Esophagus (tissue), 2 donors: ENCODE data around the gene SRRM5. TPM values are rescaled to one million over a fixed set of nuclear protein-coding genes. Genes with fewer than 3 reads are reported as not detected.

Source experiments
- H3K27ac ChIP-seq, 2 donors: one replicate each; pipeline ENCODE4 v1.5.1; 2013; ENCODE audit warnings: low read depth in 2 of 2, mild to moderate bottlenecking in 2 of 2, inconsistent platforms in 1 of 2, low read length in 1 of 2, moderate library complexity in 1 of 2
- H3K27me3 ChIP-seq, 2 donors: one replicate each; pipeline ENCODE4 v1.6.1; 2013; ENCODE audit warnings: low read length in 2 of 2, control low read depth in 1 of 2, mild to moderate bottlenecking in 1 of 2; ENCODE audit not compliant: insufficient read depth in 2 of 2, control insufficient read depth in 1 of 2
- H3K36me3 ChIP-seq, 2 donors: one replicate each; pipeline ENCODE4 v1.6.1; 2013; ENCODE audit warnings: low read length in 1 of 2; ENCODE audit not compliant: control insufficient read depth in 2 of 2, insufficient read depth in 2 of 2
- H3K4me1 ChIP-seq, 2 donors: one replicate each; pipeline ENCODE4 v1.6.1; 2013; ENCODE audit warnings: low read length in 1 of 2; ENCODE audit not compliant: control insufficient read depth in 2 of 2, insufficient read depth in 2 of 2
- H3K4me3 ChIP-seq, 2 donors: one replicate each; pipeline ENCODE4 v1.5.1; 2013; ENCODE audit warnings: low read length in 2 of 2, mild to moderate bottlenecking in 2 of 2, low read depth in 1 of 2, moderate library complexity in 1 of 2
- H3K9me3 ChIP-seq, 2 donors: one replicate each; pipeline ENCODE4 v1.6.1; 2013; ENCODE audit warnings: mild to moderate bottlenecking in 2 of 2, low read depth in 1 of 2, low read length in 1 of 2, moderate library complexity in 1 of 2; ENCODE audit not compliant: control insufficient read depth in 2 of 2, insufficient read depth in 1 of 2
- WGBS, 2 donors: extraction: QIAGEN DNeasy Blood & Tissue Kit; methylation state at CpG; one replicate each; pipeline ENCODE4 v1.1.7; 2013; 5-methylcytosine and 5-hydroxymethylcytosine counted together
- polyA plus RNA-seq, 2 donors: library from polyadenylated mRNA; stranded (reverse); fragments of 200-250 nt; gene quantifications; one replicate each; pipeline ENCODE4 v1.2.3, GENCODE V29; 2013
- donor health status: healthy with polysubstance abuse.
- donor health status: Bipolar disorder and iron deficiency.

Gene SRRM5
- polyA plus RNA-seq, 2 donors: 0.14 to 0.71 TPM

DNA sequence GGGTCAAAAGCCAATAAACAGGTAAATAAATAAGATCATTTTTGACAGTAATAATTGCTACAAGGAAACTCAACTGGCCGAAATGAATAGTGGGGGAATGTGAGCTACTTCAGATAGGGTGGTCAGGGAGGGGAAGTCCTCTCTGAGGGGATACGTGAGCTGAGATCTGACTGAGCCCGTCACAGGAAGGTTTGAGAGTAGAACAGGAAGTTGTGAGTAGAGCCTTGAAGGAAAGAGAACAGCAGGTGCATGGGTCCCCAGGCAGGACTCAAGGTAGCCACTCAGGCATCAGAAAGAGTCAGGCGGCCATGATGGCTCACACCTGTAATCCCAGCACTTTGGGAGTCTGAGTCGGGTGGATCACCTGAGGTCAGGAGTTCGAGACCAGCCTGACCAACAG is 22.2 kb upstream of the SRRM5 start:
- Histone ChIP-seq H3K36me3 (peaks cover 3 to 24% of the 10 kb centered on the region in 2 donors), H3K27me3 (no peaks in the 10 kb centered on the region), H3K4me3 (no peak overlapping the region), H3K9me3 (no peaks in the 10 kb centered on the region), H3K4me1 (no peaks in the 10 kb centered on the region), H3K27ac (no peak overlapping the region)
- 80 to 84% methylated on average over 6 of the region's 6 CpGs for WGBS, 2 donors

DNA sequence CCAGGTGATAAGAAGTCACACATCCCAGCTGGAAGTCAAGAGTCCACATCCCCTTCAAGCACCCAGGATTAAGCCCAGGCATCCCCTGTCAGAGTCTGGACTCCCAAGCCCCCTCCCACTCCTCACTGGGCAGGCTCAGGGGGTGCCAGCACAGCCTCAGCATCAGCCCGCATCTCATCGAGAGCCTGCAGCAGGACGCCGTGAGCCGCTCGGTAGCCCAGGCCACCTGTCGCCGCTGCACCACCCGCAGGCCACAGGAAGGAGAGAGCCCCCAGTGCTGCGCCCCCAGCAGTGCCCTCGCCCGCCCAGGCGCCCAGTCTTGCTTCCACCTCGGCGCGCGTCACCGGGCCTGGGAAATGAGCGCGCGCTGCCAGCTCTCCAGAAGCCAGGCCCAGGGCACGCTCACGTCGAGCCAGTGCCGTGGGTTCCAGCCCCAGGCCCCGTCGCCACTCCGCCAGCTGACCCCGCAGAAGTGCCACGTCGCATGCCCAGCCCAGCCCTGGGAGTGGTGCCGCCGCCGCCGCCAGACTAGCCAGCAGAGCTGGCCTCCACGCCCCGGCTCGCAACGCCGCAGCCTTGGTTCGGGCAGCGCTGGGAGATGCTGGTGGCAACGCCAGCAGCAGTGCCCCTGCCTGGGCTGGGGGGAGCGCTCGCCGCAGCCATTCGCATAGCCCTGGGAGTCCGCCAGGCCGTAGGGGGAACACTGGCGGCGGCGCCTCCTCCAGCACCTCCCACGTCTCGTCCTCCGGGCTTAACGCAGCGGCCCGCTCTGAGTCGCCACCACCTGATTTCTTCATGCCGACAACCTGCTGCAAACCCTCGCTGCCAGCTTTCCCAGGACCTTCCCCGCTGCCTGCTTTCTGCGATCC is 19.8 kb upstream of the SRRM5 start:
- Histone ChIP-seq H3K27me3 (no peaks in the 10 kb centered on the region), H3K4me1 (peaks cover 4 to 6% of the 10 kb centered on the region in 2 donors), H3K27ac (no peak overlapping the region), H3K9me3 (no peaks in the 10 kb centered on the region), H3K4me3 (no peak overlapping the region), H3K36me3 (peaks cover 0 to 22% of the 10 kb centered on the region in 2 donors)
- 94 to 96% methylated on average over 60 to 63 of the region's 63 CpGs for WGBS, 2 donors

DNA sequence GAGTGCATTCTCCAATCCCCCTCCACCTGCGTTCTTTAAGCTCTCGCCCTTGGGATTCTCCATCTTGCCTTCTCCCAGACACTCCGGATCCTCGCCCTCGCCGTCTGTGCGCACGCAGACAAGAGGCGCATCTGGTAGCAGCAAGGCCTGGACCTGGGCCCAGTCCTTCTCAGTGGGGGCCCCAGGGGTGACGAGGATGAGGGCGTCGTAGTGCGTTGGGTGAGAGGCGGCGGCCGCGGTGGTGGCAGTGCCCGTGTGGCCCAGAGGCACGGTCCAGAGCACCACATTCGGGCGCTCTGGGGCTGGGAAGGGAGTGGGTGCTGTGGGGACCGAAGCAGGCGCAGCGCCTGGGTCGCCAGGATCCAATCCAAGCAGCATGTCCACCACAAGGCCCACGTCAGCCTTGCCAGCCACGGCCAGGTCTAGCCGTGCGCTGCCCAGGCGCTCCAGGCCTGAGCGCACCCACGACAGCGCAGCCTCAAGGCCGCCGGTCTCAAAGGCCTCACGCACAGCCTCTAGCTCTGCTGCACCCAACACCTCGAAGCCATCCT is 19.0 kb upstream of the SRRM5 start:
- Histone ChIP-seq H3K4me1 (peaks cover 7 to 8% of the 10 kb centered on the region in 2 donors), H3K27me3 (no peaks in the 10 kb centered on the region), H3K36me3 (peaks cover 0 to 22% of the 10 kb centered on the region in 2 donors), H3K9me3 (no peaks in the 10 kb centered on the region), H3K4me3 (no peak overlapping the region), H3K27ac (no peak overlapping the region)
- 93 to 94% methylated on average over 37 of the region's 37 CpGs for WGBS, 2 donors

DNA sequence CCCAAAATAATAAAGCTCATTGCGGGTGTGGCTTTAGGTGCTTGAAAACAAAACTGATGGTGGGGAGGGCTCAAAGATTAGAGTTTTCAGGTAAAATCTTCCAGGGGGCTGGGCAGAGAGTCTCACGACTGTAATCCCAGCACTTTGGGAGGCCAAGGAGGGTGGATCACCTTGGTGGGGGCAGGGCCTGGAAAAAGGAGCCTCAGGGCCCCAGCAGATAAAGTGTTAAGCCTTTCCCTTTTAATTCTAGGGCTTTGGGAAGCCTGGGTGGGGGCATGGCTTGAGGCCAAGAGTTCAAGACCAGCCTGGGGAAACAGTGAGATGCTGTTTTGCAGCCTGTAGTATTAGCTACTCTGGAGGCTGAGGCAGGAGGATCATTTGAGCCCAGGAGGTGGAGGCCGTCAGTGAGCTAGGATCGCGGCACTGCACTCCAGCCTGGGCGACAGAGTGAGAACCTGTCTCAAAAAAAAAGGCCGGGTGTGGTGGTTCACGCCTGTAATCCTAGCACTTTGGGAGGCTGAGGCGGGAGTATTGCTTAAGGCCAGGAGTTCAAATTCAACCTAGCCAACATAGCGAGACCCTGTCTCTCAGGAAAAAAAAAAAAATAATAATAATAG is 17.7 kb upstream of the SRRM5 start:
- H3K4me1 ChIP-seq: peaks cover 7 to 8% of the 10 kb centered on the region in 2 donors
- H3K27ac ChIP-seq: no peak overlapping the region
- H3K9me3 ChIP-seq: no peaks in the 10 kb centered on the region
- 83 to 84% methylated on average over 10 of the region's 10 CpGs for WGBS, 2 donors
- H3K27me3 ChIP-seq: no peaks in the 10 kb centered on the region
- H3K4me3 ChIP-seq: peak overlapping the region in 1 of 2 donors; percentile 57
- peaks cover 4 to 28% of the 10 kb centered on the region in 2 donors for H3K36me3 ChIP-seq

DNA sequence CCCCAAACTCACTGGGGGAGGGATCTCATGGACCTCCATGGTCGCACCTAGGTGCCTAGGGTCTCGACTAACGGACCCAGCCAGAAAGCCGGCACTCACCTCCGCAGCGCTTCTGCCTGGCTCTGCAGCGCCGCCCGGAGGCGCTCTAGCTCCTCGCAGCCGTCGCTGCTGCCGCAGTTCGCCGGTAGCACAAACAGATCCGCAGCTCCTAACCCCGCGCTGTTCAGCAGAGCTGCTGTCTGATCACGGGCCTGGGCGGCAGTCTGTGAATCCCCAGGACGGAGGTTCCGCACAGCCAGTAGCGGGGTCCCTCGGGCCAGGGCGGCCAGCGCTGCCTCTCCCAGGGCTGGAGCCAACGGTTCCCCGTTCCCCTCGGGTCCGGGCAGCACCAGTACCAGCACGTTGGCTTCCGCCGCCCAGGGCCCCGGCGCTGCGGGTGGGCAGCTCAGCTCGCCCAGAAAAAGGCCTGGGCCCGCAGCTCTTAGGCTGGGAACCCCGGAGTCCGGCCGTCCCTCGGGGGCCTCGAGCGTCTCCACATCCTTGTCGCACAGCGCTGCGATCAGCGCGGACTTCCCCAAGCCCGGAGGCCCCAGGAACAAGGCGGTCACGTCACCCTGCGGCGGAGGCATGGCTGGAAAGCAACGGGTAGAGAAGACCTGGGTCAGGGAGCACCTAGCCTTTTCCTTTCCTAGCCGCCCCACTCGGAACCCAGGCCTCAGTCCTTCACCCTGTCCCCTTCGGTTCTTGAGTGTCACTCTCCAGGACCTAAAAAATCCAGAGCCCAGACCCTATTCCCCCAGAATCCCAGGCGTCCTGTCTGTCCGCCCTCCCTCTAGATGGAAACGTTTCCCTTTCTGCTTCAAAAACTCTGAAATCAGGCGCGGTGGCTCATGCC is 16.9 kb upstream of the SRRM5 start:
- peak overlapping the region; percentile 82 to 94 for H3K27ac ChIP-seq
- peak overlapping the region; percentile 57 for H3K4me3 ChIP-seq
- H3K27me3 ChIP-seq: no peaks in the 10 kb centered on the region
- H3K9me3 ChIP-seq: no peaks in the 10 kb centered on the region
- H3K36me3 ChIP-seq: peaks cover 5 to 32% of the 10 kb centered on the region in 2 donors
- WGBS, 2 donors: 1% methylated on average over 59 to 64 of the region's 64 CpGs
- peaks cover 7 to 8% of the 10 kb centered on the region in 2 donors for H3K4me1 ChIP-seq

DNA sequence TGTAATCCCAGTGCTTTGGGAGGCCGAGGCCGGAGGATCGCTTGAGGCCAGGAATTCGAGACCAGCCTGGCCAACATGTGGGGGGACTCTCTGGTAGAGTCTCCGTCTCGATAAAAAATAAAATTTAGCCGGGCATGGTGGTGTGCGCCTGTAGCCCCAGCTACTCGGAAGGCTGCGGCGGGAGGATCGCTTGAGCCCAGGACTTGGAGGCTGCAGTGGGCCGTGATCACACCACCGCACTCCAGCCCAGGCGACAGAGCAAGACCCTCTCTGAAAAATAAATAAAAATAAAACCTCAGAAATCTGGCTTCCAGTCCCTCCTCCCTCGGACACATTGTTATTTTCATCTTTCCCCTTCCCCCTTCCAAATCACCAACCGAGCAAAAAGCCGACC is 16.3 kb upstream of the SRRM5 start:
- H3K27ac ChIP-seq: peak overlapping the region; percentile 82 to 94
- peaks cover 7 to 8% of the 10 kb centered on the region in 2 donors for H3K4me1 ChIP-seq

DNA sequence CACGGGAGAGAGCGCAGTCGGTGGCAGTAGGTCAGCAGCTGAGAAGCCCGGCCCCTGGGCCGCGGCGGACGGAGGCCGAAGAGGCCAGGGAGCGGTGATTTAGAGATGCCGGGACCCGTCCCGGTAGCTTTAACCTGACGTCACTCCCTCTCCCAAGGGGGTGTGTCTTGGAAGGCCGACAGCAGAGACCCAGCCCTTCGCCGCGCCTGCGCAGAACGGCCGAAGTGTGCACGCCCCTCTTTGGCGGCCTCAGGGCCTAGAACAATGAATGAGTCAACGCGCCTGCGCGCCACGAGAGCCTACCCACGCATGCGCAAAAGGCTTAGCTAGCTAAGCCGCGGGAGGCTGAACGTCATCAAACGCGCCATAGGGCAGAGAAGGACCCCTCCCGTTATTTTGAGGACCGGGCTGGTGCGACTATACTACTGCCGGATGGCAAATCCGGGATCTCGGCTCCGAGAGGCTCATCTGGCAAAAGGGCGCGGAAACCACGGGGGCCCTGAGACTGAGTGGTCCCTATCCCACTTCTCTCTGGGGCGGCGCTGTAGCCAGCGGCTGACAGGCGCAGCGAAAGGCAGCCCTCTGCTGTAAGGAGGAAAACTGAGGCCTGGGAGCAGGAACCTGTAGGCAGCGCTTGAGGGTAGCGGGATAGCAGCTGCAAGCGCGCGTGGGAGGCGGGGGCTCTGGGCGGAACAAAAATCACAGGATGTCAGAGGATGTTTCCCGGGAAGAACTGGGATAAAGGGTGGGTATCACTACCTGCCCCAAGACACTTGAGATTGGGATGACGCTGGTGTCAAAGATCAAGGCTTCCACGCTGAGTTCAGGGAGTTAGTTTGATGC is 15.7 kb upstream of the SRRM5 start, which contains the start of the genes IRGQ and ZNF576:
TSS of gene IRGQ (minus strand) at position 136 of the 843 bp plus-strand sequence. CDS start 796 bp downstream, outside the sequence.
TSS of gene ZNF576 (plus strand) at position 597 of the 843 bp plus-strand sequence. CDS start 514 bp downstream, outside the sequence.
- Histone ChIP-seq H3K36me3 (peaks cover 6 to 25% of the 10 kb centered on the region in 2 donors), H3K4me3 (peak within 1 kb of the TSS; percentile 57 to 59), H3K27ac (peak within 1 kb of the TSS; percentile 90 to 98), H3K27me3 (no peaks in the 10 kb centered on the region), H3K9me3 (no peaks in the 10 kb centered on the region), H3K4me1 (peaks cover 7 to 8% of the 10 kb centered on the region in 2 donors)
- 0 to 1% methylated on average over 60 of the region's 60 CpGs for WGBS, 2 donors

More for the DNA sequence above, 16.3 kb upstream of the SRRM5 start:
- peaks cover 5 to 28% of the 10 kb centered on the region in 2 donors for H3K36me3 ChIP-seq
- WGBS, 2 donors: 0 to 1% methylated on average over 18 of the region's 18 CpGs
- H3K9me3 ChIP-seq: no peaks in the 10 kb centered on the region
- H3K4me3 ChIP-seq: peak overlapping the region; percentile 57
- H3K27me3 ChIP-seq: no peaks in the 10 kb centered on the region

DNA sequence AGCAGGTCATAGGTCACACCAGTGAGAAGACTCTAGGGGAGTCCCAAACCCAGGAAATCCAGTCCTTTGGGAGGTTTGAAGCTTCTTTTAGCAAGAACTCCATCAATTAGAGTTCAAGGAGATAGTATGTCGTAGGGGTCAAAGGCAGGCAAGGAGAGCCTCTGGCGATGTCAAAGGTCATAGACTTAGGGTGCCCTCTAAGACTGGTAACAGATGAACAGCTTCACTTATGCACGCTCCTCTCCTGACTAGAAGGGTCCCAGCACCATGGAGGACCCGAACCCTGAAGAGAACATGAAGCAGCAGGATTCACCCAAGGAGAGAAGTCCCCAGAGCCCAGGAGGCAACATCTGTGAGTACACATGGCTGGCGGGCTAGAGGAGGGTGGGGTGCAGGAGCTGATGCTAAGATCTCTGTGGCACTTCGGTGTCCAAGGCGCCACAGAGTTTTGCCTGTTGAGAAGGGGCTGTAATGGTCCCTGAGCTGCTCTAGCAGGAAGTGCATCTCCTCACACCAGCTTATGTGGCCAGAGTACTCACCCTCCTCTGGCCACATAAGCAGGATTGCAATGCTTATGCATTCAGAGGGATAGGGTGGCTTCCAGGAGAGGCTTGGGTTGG is 14.9 kb upstream of the SRRM5 start:
- Histone ChIP-seq H3K36me3 (peaks cover 10 to 25% of the 10 kb centered on the region in 2 donors), H3K9me3 (no peaks in the 10 kb centered on the region), H3K27ac (peak overlapping the region; percentile 90 to 98), H3K27me3 (no peaks in the 10 kb centered on the region), H3K4me1 (peaks cover 7 to 8% of the 10 kb centered on the region in 2 donors), H3K4me3 (peak overlapping the region; percentile 57 to 59)
- WGBS, 2 donors: 15 to 18% methylated on average over 7 of the region's 7 CpGs
